ENCODE results near the gene CLTCL1. TPM values are rescaled to one million over a fixed set of nuclear protein-coding genes. Genes with fewer than 3 reads are reported as not detected.

CLTCL1 gene
- total RNA-seq, 3 donors from 2014 or later (not counting 1 experiment from before 2014, with no cell fraction given): 0.86 to 1.2 (median 1.2) TPM

DNA sequence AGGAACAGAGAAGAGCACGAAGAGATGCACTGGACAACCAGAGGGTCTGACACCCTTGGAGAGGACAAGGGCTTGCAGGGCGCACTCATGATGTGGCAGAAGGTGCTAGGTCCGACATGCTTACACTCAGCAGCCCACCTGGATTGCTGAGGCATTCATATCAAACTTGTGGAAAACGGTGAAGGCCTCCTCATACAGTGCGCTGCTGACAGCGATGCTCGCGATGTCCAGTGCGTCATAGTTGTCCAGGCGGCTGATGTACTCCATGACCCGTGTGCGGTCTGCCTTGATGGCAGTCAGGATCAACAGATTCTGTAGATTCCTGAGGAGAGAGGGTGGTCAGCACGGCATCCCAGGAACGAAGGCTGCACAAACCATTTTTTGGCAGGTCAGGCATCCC is 81.3 kb downstream of the CLTCL1 start:
- no peaks in the 10 kb centered on the region for H3K36me3 Mint-ChIP-seq
- H3K27ac ChIP-seq (ENCODE audit: low read length): no peak overlapping the region
- H3K27me3 ChIP-seq (ENCODE audit: control insufficient read depth, insufficient read depth, low read length): no peaks in the 10 kb centered on the region
- no peak for ATAC-seq
- no peaks in the 10 kb centered on the region for H3K4me1 Mint-ChIP-seq
- no peak overlapping the region for H3K4me3 Mint-ChIP-seq
- no peak overlapping the region for H3K4me3 ChIP-seq (ENCODE audit: low read length)
- DNase-seq: no peak
- H3K27ac Mint-ChIP-seq: no peak overlapping the region
- TF ChIP-seq, protein P1, sequence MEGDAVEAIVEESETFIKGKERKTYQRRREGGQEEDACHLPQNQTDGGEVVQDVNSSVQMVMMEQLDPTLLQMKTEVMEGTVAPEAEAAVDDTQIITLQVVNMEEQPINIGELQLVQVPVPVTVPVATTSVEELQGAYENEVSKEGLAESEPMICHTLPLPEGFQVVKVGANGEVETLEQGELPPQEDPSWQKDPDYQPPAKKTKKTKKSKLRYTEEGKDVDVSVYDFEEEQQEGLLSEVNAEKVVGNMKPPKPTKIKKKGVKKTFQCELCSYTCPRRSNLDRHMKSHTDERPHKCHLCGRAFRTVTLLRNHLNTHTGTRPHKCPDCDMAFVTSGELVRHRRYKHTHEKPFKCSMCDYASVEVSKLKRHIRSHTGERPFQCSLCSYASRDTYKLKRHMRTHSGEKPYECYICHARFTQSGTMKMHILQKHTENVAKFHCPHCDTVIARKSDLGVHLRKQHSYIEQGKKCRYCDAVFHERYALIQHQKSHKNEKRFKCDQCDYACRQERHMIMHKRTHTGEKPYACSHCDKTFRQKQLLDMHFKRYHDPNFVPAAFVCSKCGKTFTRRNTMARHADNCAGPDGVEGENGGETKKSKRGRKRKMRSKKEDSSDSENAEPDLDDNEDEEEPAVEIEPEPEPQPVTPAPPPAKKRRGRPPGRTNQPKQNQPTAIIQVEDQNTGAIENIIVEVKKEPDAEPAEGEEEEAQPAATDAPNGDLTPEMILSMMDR (IDR thresholded peaks at IDR 0.05): no peak
- peaks cover 13 to 15% of the 10 kb centered on the region in 2 donors for H3K27me3 Mint-ChIP-seq (ENCODE audit: low read depth in 2 of 2)
- no peaks in the 10 kb centered on the region for H3K9me3 Mint-ChIP-seq
- WGBS (ENCODE audit: insufficient coverage): 91% methylated on average over 13 of the region's 14 CpGs
- no peaks in the 10 kb centered on the region for H3K36me3 ChIP-seq (ENCODE audit: control insufficient read depth, insufficient read depth, low read length)
- no peaks in the 10 kb centered on the region for H3K4me1 ChIP-seq (ENCODE audit: control insufficient read depth, insufficient read depth, low read length)
- intact Hi-C loops (cut with micrococcal nuclease): no loop called here
- no peaks in the 10 kb centered on the region for H3K9me3 ChIP-seq (ENCODE audit: control insufficient read depth, insufficient read depth, low read length)

DNA sequence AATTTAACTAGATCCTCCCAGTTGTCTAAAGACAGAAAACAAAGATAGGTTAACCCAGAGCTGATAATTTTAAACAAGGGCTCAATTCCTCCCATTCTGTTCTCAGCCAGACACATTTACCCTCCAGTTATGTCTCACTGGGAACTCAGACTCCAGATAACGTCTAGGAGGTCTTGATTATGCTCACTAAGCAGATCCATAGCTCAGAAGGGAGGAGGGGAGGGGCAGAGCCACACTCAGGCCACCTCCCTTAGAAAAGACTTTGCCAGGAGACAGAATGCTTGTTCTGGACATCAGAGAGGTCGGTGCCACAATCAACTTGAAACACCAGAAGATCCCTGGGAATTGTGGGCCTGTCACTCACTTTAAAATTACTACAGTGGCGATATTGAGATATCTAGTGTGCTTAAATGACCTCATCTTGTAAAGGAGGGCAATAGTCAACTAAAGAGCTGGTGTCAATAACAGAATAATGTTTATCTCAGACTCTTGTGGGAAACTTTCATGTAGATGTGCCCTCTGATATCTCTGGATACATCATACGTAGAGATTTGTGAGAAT is 83.2 kb downstream of the CLTCL1 start:
- DNase-seq (no peak), ATAC-seq (no peak)
- Mint-ChIP-seq H3K4me3 (no peak overlapping the region), H3K36me3 (no peaks in the 10 kb centered on the region), H3K9me3 (no peaks in the 10 kb centered on the region), H3K27ac (no peak overlapping the region), H3K27me3 (ENCODE audit: low read depth in 2 of 2) (peaks cover 20 to 23% of the 10 kb centered on the region in 2 donors), H3K4me1 (no peaks in the 10 kb centered on the region)
- Histone ChIP-seq H3K4me3 (ENCODE audit: low read length) (no peak overlapping the region), H3K36me3 (ENCODE audit: control insufficient read depth, insufficient read depth, low read length) (no peaks in the 10 kb centered on the region), H3K27ac (ENCODE audit: low read length) (no peak overlapping the region), H3K4me1 (ENCODE audit: control insufficient read depth, insufficient read depth, low read length) (no peaks in the 10 kb centered on the region), H3K27me3 (ENCODE audit: control insufficient read depth, insufficient read depth, low read length) (no peaks in the 10 kb centered on the region), H3K9me3 (ENCODE audit: control insufficient read depth, insufficient read depth, low read length) (no peaks in the 10 kb centered on the region)
- intact Hi-C loops (cut with micrococcal nuclease): no loop called here
- WGBS (ENCODE audit: insufficient coverage): 90% methylated on average over 4 of the region's 4 CpGs
- TF ChIP-seq, protein P1 (IDR thresholded peaks at IDR 0.05): no peak

DNA sequence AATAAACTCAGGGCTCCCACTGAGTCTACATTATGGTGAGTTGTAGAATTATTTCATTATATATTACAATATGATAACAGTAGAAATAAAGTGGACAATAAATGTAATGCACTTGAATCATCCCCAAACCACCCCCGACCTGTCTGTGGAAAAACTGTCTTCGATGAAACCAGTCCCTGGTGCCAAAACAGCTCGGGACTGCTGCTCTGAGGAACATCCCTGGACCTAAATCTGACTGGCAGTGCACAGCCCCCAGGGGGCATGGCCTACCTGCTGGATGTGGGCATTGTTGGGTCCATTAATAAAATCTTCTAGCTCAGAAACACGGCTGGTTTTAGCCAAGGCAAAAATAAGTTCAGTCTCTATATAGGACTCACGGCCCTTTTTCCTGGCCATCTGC is 83.6 kb downstream of the CLTCL1 start:
- intact Hi-C loops (cut with micrococcal nuclease): no loop called here
- 79% methylated on average over 5 of the region's 5 CpGs for WGBS (ENCODE audit: insufficient coverage)
- Mint-ChIP-seq H3K27me3 (ENCODE audit: low read depth in 2 of 2) (peaks cover 20 to 23% of the 10 kb centered on the region in 2 donors), H3K36me3 (no peaks in the 10 kb centered on the region), H3K27ac (no peak overlapping the region), H3K4me1 (no peaks in the 10 kb centered on the region), H3K9me3 (no peaks in the 10 kb centered on the region), H3K4me3 (no peak overlapping the region)
- Histone ChIP-seq H3K4me1 (ENCODE audit: control insufficient read depth, insufficient read depth, low read length) (no peaks in the 10 kb centered on the region), H3K27ac (ENCODE audit: low read length) (no peak overlapping the region), H3K4me3 (ENCODE audit: low read length) (no peak overlapping the region), H3K36me3 (ENCODE audit: control insufficient read depth, insufficient read depth, low read length) (no peaks in the 10 kb centered on the region), H3K9me3 (ENCODE audit: control insufficient read depth, insufficient read depth, low read length) (no peaks in the 10 kb centered on the region), H3K27me3 (ENCODE audit: control insufficient read depth, insufficient read depth, low read length) (no peaks in the 10 kb centered on the region)
- ATAC-seq (no peak), DNase-seq (no peak)
- TF ChIP-seq, protein P1 (IDR thresholded peaks at IDR 0.05): no peak

DNA sequence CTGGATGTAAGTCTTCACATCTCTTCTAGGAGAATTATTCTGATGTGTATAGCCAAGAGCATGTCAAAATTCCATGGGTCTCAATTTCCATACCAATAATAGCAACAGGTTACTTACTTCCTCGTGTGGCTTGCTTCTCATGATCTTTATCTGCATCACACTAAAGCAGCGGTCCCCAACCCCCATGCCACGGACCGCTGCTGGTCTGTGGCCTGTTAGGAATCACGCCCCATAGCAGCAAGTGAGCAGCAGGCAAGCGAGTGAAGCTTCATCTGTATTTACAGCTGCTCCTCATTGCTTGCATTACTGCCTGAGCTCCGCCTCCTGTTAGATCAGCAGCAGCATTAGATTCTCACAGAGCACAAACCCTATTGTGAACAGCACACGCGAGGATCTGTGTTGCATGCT is 84.1 kb downstream of the CLTCL1 start:
- Mint-ChIP-seq H3K27ac (no peak overlapping the region), H3K4me3 (no peak overlapping the region), H3K9me3 (no peaks in the 10 kb centered on the region), H3K36me3 (no peaks in the 10 kb centered on the region), H3K4me1 (no peaks in the 10 kb centered on the region), H3K27me3 (ENCODE audit: low read depth in 2 of 2) (peaks cover 20 to 23% of the 10 kb centered on the region in 2 donors)
- no peak overlapping the region for H3K27ac ChIP-seq (ENCODE audit: low read length)
- no peaks in the 10 kb centered on the region for H3K27me3 ChIP-seq (ENCODE audit: control insufficient read depth, insufficient read depth, low read length)
- intact Hi-C loops (cut with micrococcal nuclease): no loop called here
- ATAC-seq (no peak), DNase-seq (no peak)
- H3K9me3 ChIP-seq (ENCODE audit: control insufficient read depth, insufficient read depth, low read length): no peaks in the 10 kb centered on the region
- no peaks in the 10 kb centered on the region for H3K4me1 ChIP-seq (ENCODE audit: control insufficient read depth, insufficient read depth, low read length)
- no peaks in the 10 kb centered on the region for H3K36me3 ChIP-seq (ENCODE audit: control insufficient read depth, insufficient read depth, low read length)
- TF ChIP-seq, protein P1 (IDR thresholded peaks at IDR 0.05): no peak
- no peak overlapping the region for H3K4me3 ChIP-seq (ENCODE audit: low read length)
- 60% methylated on average over 9 of the region's 9 CpGs for WGBS (ENCODE audit: insufficient coverage)

Data from natural killer cell (primary cell).